ENCODE data around the gene NALCN.

GRCh38 chr13:101258509-101258908 lies 157.8 kb downstream of the NALCN start:
- no peak for TF ChIP-seq EGR1 (IDR thresholded peaks at IDR 0.05)
- TF ChIP-seq USF1 (IDR thresholded peaks at IDR 0.05), result no peak
- TF ChIP-seq TAF1 (IDR thresholded peaks at IDR 0.05; ENCODE audit: low read depth), result no peak
- no peak for TF ChIP-seq REST (IDR thresholded peaks at IDR 0.05; ENCODE audit: low read depth)
- TF ChIP-seq FOXM1 (IDR thresholded peaks at IDR 0.05; ENCODE audit: borderline replicate concordance, low read depth), result no peak
- TF ChIP-seq RAD21 (IDR thresholded peaks at IDR 0.05; ENCODE audit: low read depth), result no peak
- TF ChIP-seq TCF12 (IDR thresholded peaks at IDR 0.05; ENCODE audit: low read depth), result no peak
- TF ChIP-seq MAX (IDR thresholded peaks at IDR 0.05), result no peak
- TF ChIP-seq CREB1 (IDR thresholded peaks at IDR 0.05; ENCODE audit: low read depth), result no peak
- no peak for TF ChIP-seq CEBPB (IDR thresholded peaks at IDR 0.05)
- no peak for TF ChIP-seq EP300 (IDR thresholded peaks at IDR 0.05; ENCODE audit: borderline replicate concordance)
- no peak for TF ChIP-seq YY1 (IDR thresholded peaks at IDR 0.05; ENCODE audit: low read depth)
- TF ChIP-seq NFIC (IDR thresholded peaks at IDR 0.05), result no peak

Data from Ishikawa (cell line).